ENCODE data around the gene ITPR2. TPM values are rescaled to one million over a fixed set of nuclear protein-coding genes. Genes with fewer than 3 reads are reported as not detected.

The ITPR2 gene
- polyA plus RNA-seq, 1 donor = 12.5 TPM

DNA sequence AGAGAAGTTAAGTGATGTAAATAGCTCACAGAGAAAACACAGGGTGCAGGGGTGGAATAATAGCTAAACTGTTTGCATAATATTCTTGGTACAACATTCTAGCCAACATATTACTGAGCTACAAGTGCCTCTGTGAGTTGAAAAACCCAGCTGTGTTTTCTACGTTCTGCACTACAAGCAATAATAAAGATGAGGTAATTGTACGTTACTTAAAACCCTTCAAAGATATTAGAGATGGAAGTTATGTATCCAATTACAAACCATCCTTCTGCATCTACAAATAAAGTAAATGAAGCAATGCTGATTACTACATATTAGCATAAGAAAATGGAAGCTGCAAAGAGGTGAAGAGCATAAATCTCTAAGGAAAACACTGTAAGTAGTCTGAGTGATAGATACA lies 366.3 kb downstream of the ITPR2 start:
- Histone ChIP-seq H3K9me3 (ENCODE audit: control insufficient read depth, low read depth, low read length) (no peaks in the 10 kb centered on the region), H3K36me3 (ENCODE audit: control insufficient read depth, insufficient read depth, low read length) (no peaks in the 10 kb centered on the region), H3K4me3 (ENCODE audit: low read length) (no peak overlapping the region), H3K27ac (ENCODE audit: low read length) (no peak overlapping the region), H3K4me1 (ENCODE audit: control insufficient read depth, insufficient read depth, low read length) (no peaks in the 10 kb centered on the region), H3K27me3 (ENCODE audit: control insufficient read depth, insufficient read depth, low read length) (no peaks in the 10 kb centered on the region)
- DNase-seq = no peak
- 60% methylated on average over 1 of the region's 2 CpGs for WGBS (ENCODE audit: insufficient coverage, low lambda C conversion rate)

GRCh38 chr12:26465419-26466097 lies 367.4 kb downstream of the ITPR2 start:
- DNase-seq = no peak
- H3K4me1 ChIP-seq (ENCODE audit: control insufficient read depth, insufficient read depth, low read length) = no peaks in the 10 kb centered on the region
- no peaks in the 10 kb centered on the region for H3K9me3 ChIP-seq (ENCODE audit: control insufficient read depth, low read depth, low read length)
- H3K4me3 ChIP-seq (ENCODE audit: low read length) = no peak overlapping the region
- no peak overlapping the region for H3K27ac ChIP-seq (ENCODE audit: low read length)
- H3K36me3 ChIP-seq (ENCODE audit: control insufficient read depth, insufficient read depth, low read length) = no peaks in the 10 kb centered on the region
- 100% methylated on average over 1 of the region's 6 CpGs for WGBS (ENCODE audit: insufficient coverage, low lambda C conversion rate)
- no peaks in the 10 kb centered on the region for H3K27me3 ChIP-seq (ENCODE audit: control insufficient read depth, insufficient read depth, low read length)

- peaks cover 2% of the 10 kb centered on the region for H3K36me3 ChIP-seq (ENCODE audit: control insufficient read depth, insufficient read depth, low read length)
- H3K9me3 ChIP-seq (ENCODE audit: control insufficient read depth, low read depth, low read length) = no peaks in the 10 kb centered on the region
- H3K4me1 ChIP-seq (ENCODE audit: control insufficient read depth, insufficient read depth, low read length) = no peaks in the 10 kb centered on the region
- no peak for DNase-seq
- H3K27me3 ChIP-seq (ENCODE audit: control insufficient read depth, insufficient read depth, low read length) = no peaks in the 10 kb centered on the region
- no peak overlapping the region for H3K4me3 ChIP-seq (ENCODE audit: low read length)
- H3K27ac ChIP-seq (ENCODE audit: low read length) = no peak overlapping the region
- 100% methylated on average over 1 of the region's 1 CpG for WGBS (ENCODE audit: insufficient coverage, low lambda C conversion rate)
Observed at GRCh38 chr12:26461776-26462175, 371.2 kb downstream of the ITPR2 start.

GRCh38 chr12:26460361-26460760 lies 372.6 kb downstream of the ITPR2 start:
- DNase-seq = no peak
- no peaks in the 10 kb centered on the region for H3K9me3 ChIP-seq (ENCODE audit: control insufficient read depth, low read depth, low read length)
- H3K4me1 ChIP-seq (ENCODE audit: control insufficient read depth, insufficient read depth, low read length) = no peaks in the 10 kb centered on the region
- peaks cover 2% of the 10 kb centered on the region for H3K36me3 ChIP-seq (ENCODE audit: control insufficient read depth, insufficient read depth, low read length)
- H3K27ac ChIP-seq (ENCODE audit: low read length) = no peak overlapping the region
- H3K27me3 ChIP-seq (ENCODE audit: control insufficient read depth, insufficient read depth, low read length) = no peaks in the 10 kb centered on the region
- no peak overlapping the region for H3K4me3 ChIP-seq (ENCODE audit: low read length)
- 92% methylated on average over 3 of the region's 6 CpGs for WGBS (ENCODE audit: insufficient coverage, low lambda C conversion rate)

GRCh38 chr12:26455936-26456574 lies 376.9 kb downstream of the ITPR2 start:
- Histone ChIP-seq H3K27ac (ENCODE audit: low read length) (no peak overlapping the region), H3K9me3 (ENCODE audit: control insufficient read depth, low read depth, low read length) (no peaks in the 10 kb centered on the region), H3K4me1 (ENCODE audit: control insufficient read depth, insufficient read depth, low read length) (no peaks in the 10 kb centered on the region), H3K27me3 (ENCODE audit: control insufficient read depth, insufficient read depth, low read length) (no peaks in the 10 kb centered on the region), H3K36me3 (ENCODE audit: control insufficient read depth, insufficient read depth, low read length) (peaks cover 2% of the 10 kb centered on the region), H3K4me3 (ENCODE audit: low read length) (no peak overlapping the region)
- no peak for DNase-seq
- 61% methylated on average over 3 of the region's 3 CpGs for WGBS (ENCODE audit: insufficient coverage, low lambda C conversion rate)

DNA sequence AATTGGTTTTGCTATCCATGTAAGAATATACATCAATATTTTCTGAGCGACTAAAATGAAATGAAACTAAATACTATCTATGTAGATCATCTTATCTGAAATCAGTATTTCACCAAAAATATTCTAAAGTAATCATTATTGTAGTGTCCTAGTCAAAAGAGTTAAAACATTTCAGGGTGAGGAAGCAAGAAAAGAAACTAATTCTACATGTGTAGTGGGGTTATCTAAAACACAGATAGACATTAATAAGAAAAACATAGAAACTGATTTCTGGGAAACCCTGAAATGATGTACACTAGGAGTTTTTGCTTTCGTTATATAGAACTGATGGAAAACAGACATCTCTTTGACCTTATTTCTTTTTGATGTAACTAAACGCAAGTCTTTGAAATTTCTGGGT lies 379.7 kb downstream of the ITPR2 start:
- no peaks in the 10 kb centered on the region for H3K4me1 ChIP-seq (ENCODE audit: control insufficient read depth, insufficient read depth, low read length)
- H3K9me3 ChIP-seq (ENCODE audit: control insufficient read depth, low read depth, low read length) = no peaks in the 10 kb centered on the region
- DNase-seq = no peak
- H3K27me3 ChIP-seq (ENCODE audit: control insufficient read depth, insufficient read depth, low read length) = no peaks in the 10 kb centered on the region
- no peak overlapping the region for H3K27ac ChIP-seq (ENCODE audit: low read length)
- H3K36me3 ChIP-seq (ENCODE audit: control insufficient read depth, insufficient read depth, low read length) = peaks cover 2% of the 10 kb centered on the region
- WGBS (ENCODE audit: insufficient coverage, low lambda C conversion rate) = 83% methylated on average over 1 of the region's 3 CpGs
- no peak overlapping the region for H3K4me3 ChIP-seq (ENCODE audit: low read length)

DNA sequence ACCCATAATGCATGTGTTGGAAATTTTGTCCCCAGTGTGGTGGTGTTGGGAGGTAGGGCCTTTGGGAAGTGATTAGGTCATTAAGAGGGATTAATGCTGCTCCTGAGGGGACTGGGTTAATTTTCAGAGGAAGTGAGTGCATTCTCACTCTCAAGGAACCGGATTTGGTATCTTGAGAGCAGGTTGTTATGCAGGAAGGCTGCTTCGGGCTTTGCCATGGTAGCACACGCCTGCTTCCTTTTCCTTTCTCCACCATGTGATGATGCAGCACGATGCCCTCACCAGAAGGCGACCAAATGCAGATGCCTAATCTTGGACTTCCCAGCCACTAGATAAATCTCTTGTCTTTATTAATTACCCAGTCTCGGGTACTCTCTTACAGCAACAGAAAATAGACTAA lies 380.5 kb downstream of the ITPR2 start:
- no CpG with 5 or more reads among the region's 6 CpGs for WGBS (ENCODE audit: insufficient coverage, low lambda C conversion rate)
- DNase-seq = no peak
- no peaks in the 10 kb centered on the region for H3K9me3 ChIP-seq (ENCODE audit: control insufficient read depth, low read depth, low read length)

DNA sequence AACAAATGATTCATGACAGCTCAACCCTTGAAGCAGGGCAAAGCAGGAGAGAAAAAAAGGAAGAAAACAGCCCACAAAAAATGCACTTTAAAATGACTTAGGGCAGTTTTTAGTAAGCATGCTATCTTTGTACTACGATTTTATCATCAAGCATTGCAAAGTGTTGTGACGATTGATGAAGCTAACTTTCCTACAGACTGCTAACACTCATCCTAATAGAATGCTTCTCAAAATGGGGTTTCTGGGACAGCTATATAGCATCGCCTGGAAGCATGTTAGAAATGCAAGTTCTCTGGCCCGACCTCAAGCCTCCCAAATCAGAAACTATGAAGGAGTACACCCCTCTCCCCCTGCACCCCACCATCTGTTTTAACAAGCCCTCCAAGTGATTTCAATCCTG lies 381.2 kb downstream of the ITPR2 start:
- no peaks in the 10 kb centered on the region for H3K9me3 ChIP-seq (ENCODE audit: control insufficient read depth, low read depth, low read length)
- H3K36me3 ChIP-seq (ENCODE audit: control insufficient read depth, insufficient read depth, low read length) = no peaks in the 10 kb centered on the region
- no peaks in the 10 kb centered on the region for H3K27me3 ChIP-seq (ENCODE audit: control insufficient read depth, insufficient read depth, low read length)
- H3K4me3 ChIP-seq (ENCODE audit: low read length) = no peak overlapping the region
- H3K27ac ChIP-seq (ENCODE audit: low read length) = no peak overlapping the region
- 100% methylated on average over 2 of the region's 4 CpGs for WGBS (ENCODE audit: insufficient coverage, low lambda C conversion rate)
- H3K4me1 ChIP-seq (ENCODE audit: control insufficient read depth, insufficient read depth, low read length) = no peaks in the 10 kb centered on the region
- DNase-seq = no peak

More for the DNA sequence above, 380.5 kb downstream of the ITPR2 start:
- H3K27me3 ChIP-seq (ENCODE audit: control insufficient read depth, insufficient read depth, low read length) = no peaks in the 10 kb centered on the region
- no peak overlapping the region for H3K4me3 ChIP-seq (ENCODE audit: low read length)
- no peaks in the 10 kb centered on the region for H3K36me3 ChIP-seq (ENCODE audit: control insufficient read depth, insufficient read depth, low read length)
- no peak overlapping the region for H3K27ac ChIP-seq (ENCODE audit: low read length)
- H3K4me1 ChIP-seq (ENCODE audit: control insufficient read depth, insufficient read depth, low read length) = no peaks in the 10 kb centered on the region

DNA sequence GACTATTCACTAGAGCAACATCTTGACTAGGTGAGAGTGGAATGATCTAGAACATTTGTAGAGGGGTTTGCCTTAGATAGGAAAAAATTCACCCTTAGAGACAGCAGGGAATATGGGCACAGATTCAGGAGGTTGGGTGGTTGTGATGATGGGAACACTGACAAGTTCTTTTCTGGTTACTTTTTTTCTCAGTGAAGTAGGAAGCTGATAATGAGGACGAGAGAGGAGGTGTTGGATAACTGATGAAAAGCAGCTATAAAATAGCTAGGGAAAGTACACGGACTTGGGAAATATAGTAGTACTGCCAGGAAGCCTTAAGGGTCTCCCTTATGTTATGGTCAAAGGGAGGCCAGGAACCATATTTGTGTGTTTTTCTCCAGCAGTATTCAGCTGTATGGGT lies 387.1 kb downstream of the ITPR2 start:
- no peaks in the 10 kb centered on the region for H3K4me1 ChIP-seq (ENCODE audit: control insufficient read depth, insufficient read depth, low read length)
- no peaks in the 10 kb centered on the region for H3K9me3 ChIP-seq (ENCODE audit: control insufficient read depth, low read depth, low read length)
- H3K27me3 ChIP-seq (ENCODE audit: control insufficient read depth, insufficient read depth, low read length) = no peaks in the 10 kb centered on the region
- no CpG with 5 or more reads among the region's 2 CpGs for WGBS (ENCODE audit: insufficient coverage, low lambda C conversion rate)
- H3K36me3 ChIP-seq (ENCODE audit: control insufficient read depth, insufficient read depth, low read length) = peaks cover 3% of the 10 kb centered on the region
- H3K27ac ChIP-seq (ENCODE audit: low read length) = no peak overlapping the region
- no peak overlapping the region for H3K4me3 ChIP-seq (ENCODE audit: low read length)
- DNase-seq = no peak

GRCh38 chr12:26443309-26443708 lies 389.7 kb downstream of the ITPR2 start:
- DNase-seq = no peak
- H3K27ac ChIP-seq (ENCODE audit: low read length) = no peak overlapping the region
- H3K9me3 ChIP-seq (ENCODE audit: control insufficient read depth, low read depth, low read length) = no peaks in the 10 kb centered on the region
- H3K4me1 ChIP-seq (ENCODE audit: control insufficient read depth, insufficient read depth, low read length) = no peaks in the 10 kb centered on the region
- WGBS (ENCODE audit: insufficient coverage, low lambda C conversion rate) = no CpG with 5 or more reads among the region's 2 CpGs
- no peaks in the 10 kb centered on the region for H3K27me3 ChIP-seq (ENCODE audit: control insufficient read depth, insufficient read depth, low read length)
- H3K36me3 ChIP-seq (ENCODE audit: control insufficient read depth, insufficient read depth, low read length) = peaks cover 7% of the 10 kb centered on the region
- H3K4me3 ChIP-seq (ENCODE audit: low read length) = no peak overlapping the region

DNA sequence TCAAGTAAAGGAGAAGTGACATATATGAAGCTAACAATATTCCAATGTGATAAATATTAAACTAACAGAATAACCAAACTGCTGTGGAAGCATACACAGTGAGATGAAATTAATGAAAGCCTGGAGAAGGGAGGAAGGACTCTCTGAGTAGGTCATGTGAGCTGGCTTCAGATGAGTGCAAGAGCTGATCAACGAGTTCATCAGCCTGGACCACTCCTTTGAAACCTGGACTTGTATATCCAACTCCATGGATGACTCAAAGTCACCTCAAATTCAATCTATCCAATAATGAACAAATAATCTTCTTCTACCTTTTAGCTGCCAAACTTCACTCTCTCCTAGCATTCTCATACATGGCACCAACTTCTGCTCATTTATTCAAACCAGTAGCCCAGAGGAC lies 391.6 kb downstream of the ITPR2 start:
- H3K27ac ChIP-seq (ENCODE audit: low read length) = no peak overlapping the region
- DNase-seq = no peak
- H3K9me3 ChIP-seq (ENCODE audit: control insufficient read depth, low read depth, low read length) = no peaks in the 10 kb centered on the region
- peaks cover 7% of the 10 kb centered on the region for H3K36me3 ChIP-seq (ENCODE audit: control insufficient read depth, insufficient read depth, low read length)
- no CpG with 5 or more reads among the region's 1 CpG for WGBS (ENCODE audit: insufficient coverage, low lambda C conversion rate)
- H3K4me1 ChIP-seq (ENCODE audit: control insufficient read depth, insufficient read depth, low read length) = no peaks in the 10 kb centered on the region
- H3K27me3 ChIP-seq (ENCODE audit: control insufficient read depth, insufficient read depth, low read length) = no peaks in the 10 kb centered on the region
- no peak overlapping the region for H3K4me3 ChIP-seq (ENCODE audit: low read length)

Measured in large intestine (tissue), 3 donors.